Body of pancreas (tissue), 4 donors: ENCODE results near the gene KRTAP5-9.

Experiments used
- CTCF ChIP-seq, 7 experiments: fragments of 450-650 bp in 4 of 7; fragments of 200-600 bp in 3 of 7; sonication (generic) in 3 of 7; IDR thresholded peaks; one replicate each; pipeline ENCODE4 v1.5.1; 2016 to 2019; ENCODE audit warnings: antibody characterized with exemption in 7 of 7
- POLR2A ChIP-seq, 3 donors: fragments of 450-650 bp; IDR thresholded peaks; one replicate each; pipeline ENCODE4 v1.6.1; 2016; ENCODE audit warnings: antibody characterized with exemption in 3 of 3, mild to moderate bottlenecking in 2 of 3

DNA sequence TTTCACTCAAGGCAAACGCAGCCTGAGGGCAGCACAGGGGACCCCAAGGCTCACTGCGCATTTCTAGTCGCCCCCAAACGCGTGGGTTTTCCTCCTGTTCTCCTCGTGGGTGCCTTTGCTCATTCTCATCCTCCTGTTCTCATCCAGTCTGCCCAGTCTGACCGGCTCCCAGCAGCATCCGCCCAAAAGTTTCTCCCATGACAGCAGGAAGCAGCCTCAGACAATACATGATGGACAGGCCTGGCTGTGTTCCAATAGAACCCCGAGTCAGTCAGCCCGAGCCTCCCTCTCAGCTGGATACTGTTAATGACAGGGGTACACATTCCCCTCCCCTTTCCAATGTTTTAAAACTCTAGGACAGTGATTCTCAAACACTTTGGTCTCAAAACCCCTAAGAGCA, 43.7 kb upstream of the KRTAP5-9 start:
- TF ChIP-seq CTCF (IDR thresholded peaks at IDR 0.05) (no peak), POLR2A (IDR thresholded peaks at IDR 0.05) (no peak)
